K562 (cell line): ENCODE data around the gene RIPPLY3. TPM values are rescaled to one million over a fixed set of nuclear protein-coding genes. Genes with fewer than 3 reads are reported as not detected.

ENCODE experiments used
- FOXJ3 ChIP-seq: sonication (generic); formaldehyde crosslinking; IDR thresholded peaks from 2 replicates; pipeline ENCODE4 v1.4.0; 2020; ENCODE audit warnings: mild to moderate bottlenecking, missing genetic modification reagents
- MLLT1 ChIP-seq, 2 experiments: fragments of 450-650 bp; IDR thresholded peaks; 2 replicates each; pipeline ENCODE4 v1.6.1; 2016
- RBBP5 ChIP-seq: fragments of 200-600 bp; sonication (generic); IDR thresholded peaks from 2 replicates; pipeline ENCODE4 v1.6.1; 2012; ENCODE audit warnings: borderline replicate concordance, mild to moderate bottlenecking, low read length, control low read depth, inconsistent platforms; ENCODE audit not compliant: insufficient read depth, poor library complexity, severe bottlenecking
- RREB1 ChIP-seq: fragments of 250-450 bp; sonication (Bioruptor Pico); IDR thresholded peaks from 2 replicates; pipeline ENCODE4 v1.4.0; 2020
- SIX5 ChIP-seq, 2 experiments: IDR thresholded peaks; 2 replicates each; pipeline ENCODE4 v1.6.1; 2011; ENCODE audit warnings: low read length in 2 of 2, borderline replicate concordance in 1 of 2, low read depth in 1 of 2, mild to moderate bottlenecking in 1 of 2, moderate library complexity in 1 of 2; ENCODE audit not compliant: insufficient read depth in 1 of 2
- SP2 ChIP-seq: IDR thresholded peaks from 2 replicates; pipeline ENCODE4 v1.6.1; 2011; ENCODE audit warnings: mild to moderate bottlenecking, low read depth, low read length, moderate library complexity; ENCODE audit not compliant: poor library complexity, severe bottlenecking; ENCODE audit errors: extremely low read depth
- TBP ChIP-seq: optimal IDR thresholded peaks from 2 replicates; pipeline ENCODE3; 2011; ENCODE audit warnings: low read depth, low read length, improper control_type of control experiment
- ZNF280A ChIP-seq: fragments of 450-650 bp; IDR thresholded peaks from 2 replicates; pipeline ENCODE4 v1.6.1; 2018; ENCODE audit warnings: mild to moderate bottlenecking, low read depth; ENCODE audit not compliant: partially characterized antibody
- ZNF407 ChIP-seq: fragments of 450-650 bp; IDR thresholded peaks from 2 replicates; pipeline ENCODE4 v1.6.1; 2016; ENCODE audit warnings: low read depth
- polyA plus RNA-seq, 8 experiments: library from polyadenylated mRNA; depleted of rRNA in 4 of 8; stranded (reverse) in 5 of 8; unstranded in 3 of 8; fragments of >200 nt; fragmentation: Nextera tagmentation in 2 of 8; fragmentation: Illumina TruSeq in 1 of 8; extraction: Ambion mirVana in 2 of 8; extraction: Trizol in 1 of 8; gene quantifications; 2 replicates each; pipeline versions ENCODE4 v1.2.1 to v1.2.3, GENCODE V29; 2011 to 2014; ENCODE audit warnings: inconsistent platforms in 1 of 8, missing spikeins in 1 of 8
- total RNA-seq, 7 experiments: library from RNA; depleted of rRNA in 6 of 7; stranded (reverse); fragments of >200 nt in 6 of 7; fragmentation: Illumina TruSeq in 2 of 7; extraction: Trizol in 2 of 7; gene quantifications; 2 replicates each; pipeline versions ENCODE4 v1.2.1 to v1.2.3, GENCODE V29; 2011 to 2021; ENCODE audit warnings: low replicate concordance in 1 of 7

The RIPPLY3 gene
- total and polyA plus RNA-seq, 9 of the 15 experiments (the other 6 are each of a cell fraction or from before 2014, with no cell fraction given) = not detected

GRCh38 chr21:36965720-36966065 lies 40.8 kb upstream of the RIPPLY3 start (continued):
- TF ChIP-seq RBBP5 (no peak), RREB1 (CRISPR knock-in tag) (peak; percentile 26; the same call in 1 of the 2 replicates), SP2 (peak; percentile 2), FOXJ3 (CRISPR knock-in tag) (no peak), TBP (no peak), ZNF280A (peak; percentile 35), ZNF407 (peak; percentile 25; the same call in 1 of the 2 replicates), MLLT1 (IDR thresholded peaks at IDR 0.05) (peak; percentile 69 to 81; a peak in 2 of 4 replicates), SIX5 (IDR thresholded peaks at IDR 0.05; ENCODE audit: borderline replicate concordance in 1 of 2, insufficient read depth in 1 of 2, low read depth in 1 of 2, low read length in 2 of 2) (no peak)
